GM23248 (cell line): Measurements from ENCODE around the gene MAN2B2. TPM values are rescaled to one million over a fixed set of nuclear protein-coding genes. Genes with fewer than 3 reads are reported as not detected.
A peak's percentile ranks its signal among the peaks of the same experiment; 100 is the strongest.

Experiments used
- DNase-seq: peaks from one replicate; pipeline ENCODE4 v3.0.0-alpha.2; 2015
- H2AFZ ChIP-seq: fragments of 200-600 bp; sonication (generic); 2 replicates; pipeline ENCODE4 v1.6.1; 2016; ENCODE audit warnings: antibody characterized with exemption
- H3F3A ChIP-seq: fragments of 200-600 bp; sonication (generic); 2 replicates; pipeline ENCODE4 v1.6.1; 2016; ENCODE audit warnings: mild to moderate bottlenecking, antibody characterized with exemption, mixed run types; ENCODE audit not compliant: insufficient read depth
- H3K27ac ChIP-seq: fragments of 200-600 bp; sonication (generic); 2 replicates; pipeline ENCODE4 v1.5.1; 2016; ENCODE audit warnings: mild to moderate bottlenecking
- H3K27me3 ChIP-seq: fragments of 200-600 bp; sonication (generic); replicated peaks from 2 replicates; pipeline ENCODE4 v1.6.1; 2016; ENCODE audit warnings: mild to moderate bottlenecking; ENCODE audit not compliant: insufficient read depth
- H3K36me3 ChIP-seq: fragments of 200-600 bp; sonication (generic); 2 replicates; pipeline ENCODE4 v1.6.1; 2016; ENCODE audit warnings: low read depth, mild to moderate bottlenecking
- H3K4me1 ChIP-seq: fragments of 200-600 bp; sonication (generic); 2 replicates; pipeline ENCODE4 v1.6.1; 2016; ENCODE audit warnings: mild to moderate bottlenecking; ENCODE audit not compliant: insufficient read depth
- H3K4me2 ChIP-seq: fragments of 200-600 bp; sonication (generic); one replicate; pipeline ENCODE4 v1.6.1; 2016; ENCODE audit warnings: mild to moderate bottlenecking; ENCODE audit not compliant: unreplicated experiment
- H3K4me3 ChIP-seq: fragments of 200-600 bp; sonication (generic); 2 replicates; pipeline ENCODE4 v1.5.1; 2016; ENCODE audit warnings: mild to moderate bottlenecking
- H3K79me2 ChIP-seq: fragments of 200-600 bp; sonication (generic); 2 replicates; pipeline ENCODE4 v1.6.1; 2016; ENCODE audit warnings: mild to moderate bottlenecking; ENCODE audit not compliant: insufficient read depth
- H3K9ac ChIP-seq: fragments of 200-600 bp; sonication (generic); 2 replicates; pipeline ENCODE4 v1.6.1; 2016; ENCODE audit warnings: mild to moderate bottlenecking
- H3K9me2 ChIP-seq: fragments of 200-600 bp; sonication (generic); 2 replicates; pipeline ENCODE4 v1.6.1; 2016; ENCODE audit warnings: mixed run types, mild to moderate bottlenecking, moderate library complexity; ENCODE audit not compliant: insufficient read depth
- H3K9me3 ChIP-seq: fragments of 200-600 bp; sonication (generic); one replicate; pipeline ENCODE4 v1.6.1; 2017; ENCODE audit warnings: low read depth
- H4K20me1 ChIP-seq: fragments of 200-600 bp; sonication (generic); 2 replicates; pipeline ENCODE4 v1.6.0; 2016; ENCODE audit not compliant: insufficient read depth
- EZH2 ChIP-seq: fragments of 200-600 bp; sonication (generic); IDR thresholded peaks from 2 replicates; pipeline ENCODE4 v1.6.1; 2018; ENCODE audit warnings: antibody characterized with exemption, mild to moderate bottlenecking; ENCODE audit not compliant: insufficient read depth, poor library complexity, severe bottlenecking
- EZH2phosphoT487 ChIP-seq: fragments of 200-600 bp; sonication (generic); IDR thresholded peaks from 2 replicates; pipeline ENCODE4 v1.6.1; 2018; ENCODE audit warnings: antibody characterized with exemption, moderate library complexity, mild to moderate bottlenecking, low read depth; ENCODE audit not compliant: insufficient read depth
- WGBS, 2 experiments: methylation state at CpG; one replicate each; pipeline ENCODE4 v1.1.6; 2015 to 2017; ENCODE audit warnings: low lambda C conversion rate in 2 of 2, low coverage in 1 of 2; ENCODE audit errors: missing lambda C conversion rate in 2 of 2; 5-methylcytosine and 5-hydroxymethylcytosine counted together
- in situ Hi-C: fragments of 300-500 bp; cut with MboI; formaldehyde crosslinking; loops from 2 replicates; pipeline ENCODE4 v1.15.0; 2020
- polyA plus RNA-seq: library from polyadenylated mRNA; unstranded; fragments of >200 nt; fragmentation: Nextera tagmentation; extraction: Ambion mirVana; gene quantifications from 2 replicates; pipeline ENCODE4 v1.2.1, GENCODE V29; 2016
- total RNA-seq: library from RNA; depleted of rRNA; stranded (reverse); fragments of >200 nt; shearing (Covaris generic); gene quantifications from 2 replicates; pipeline ENCODE4 v1.2.3, GENCODE V29; 2014

MAN2B2 gene
- total and polyA plus RNA-seq, 2 experiments from 2014 or later = 28.7 to 40.1 TPM

- no peak overlapping the region for H3K27ac ChIP-seq
- H3K79me2 ChIP-seq = no peaks in the 10 kb centered on the region
- 77 to 91% methylated on average over 2 of the region's 2 CpGs for WGBS, 2 experiments
- TF ChIP-seq EZH2 = no peak
- TF ChIP-seq EZH2phosphoT487 = no peak
- no peak overlapping the region for H3K9ac ChIP-seq
- H3K9me3 ChIP-seq = no peaks in the 10 kb centered on the region
- H3K4me1 ChIP-seq = peaks cover 7% of the 10 kb centered on the region; the same call in 1 of the 2 replicates
- H3F3A ChIP-seq = no peaks in the 10 kb centered on the region
- no peaks in the 10 kb centered on the region for H3K36me3 ChIP-seq
- no peaks in the 10 kb centered on the region for H3K9me2 ChIP-seq
- H2AFZ ChIP-seq = no peak overlapping the region
- no peak overlapping the region for H3K4me3 ChIP-seq
- in situ Hi-C loops = no loop called here
- no peak for DNase-seq
- H3K27me3 ChIP-seq = no peaks in the 10 kb centered on the region
- no peak overlapping the region for H3K4me2 ChIP-seq
- no peaks in the 10 kb centered on the region for H4K20me1 ChIP-seq
Measured at GRCh38 chr4:6659897-6660296, 84.9 kb downstream of the MAN2B2 start.

GRCh38 chr4:6660430-6660829, 85.4 kb downstream of the MAN2B2 start:
- in situ Hi-C loops = no loop called here
- Histone ChIP-seq H3K79me2 (no peaks in the 10 kb centered on the region), H3K9me3 (no peaks in the 10 kb centered on the region), H3F3A (no peaks in the 10 kb centered on the region), H3K4me1 (peaks cover 7% of the 10 kb centered on the region; the same call in 1 of the 2 replicates), H3K9me2 (no peaks in the 10 kb centered on the region), H3K27me3 (no peaks in the 10 kb centered on the region), H3K9ac (no peak overlapping the region), H3K27ac (no peak overlapping the region), H3K4me2 (no peak overlapping the region), H2AFZ (no peak overlapping the region), H3K36me3 (no peaks in the 10 kb centered on the region), H3K4me3 (no peak overlapping the region), H4K20me1 (no peaks in the 10 kb centered on the region)
- TF ChIP-seq EZH2phosphoT487 = no peak
- TF ChIP-seq EZH2 = no peak
- DNase-seq = no peak
- 66 to 85% methylated on average over 2 to 3 of the region's 3 CpGs for WGBS, 2 experiments

GRCh38 chr4:6662591-6662990, 87.6 kb downstream of the MAN2B2 start:
- H3K4me3 ChIP-seq = no peak overlapping the region
- no peaks in the 10 kb centered on the region for H3F3A ChIP-seq
- no peaks in the 10 kb centered on the region for H3K36me3 ChIP-seq
- 49 to 50% methylated on average over 3 of the region's 3 CpGs for WGBS, 2 experiments
- DNase-seq = no peak
- H3K27me3 ChIP-seq = no peaks in the 10 kb centered on the region
- no peaks in the 10 kb centered on the region for H3K79me2 ChIP-seq
- in situ Hi-C loops = no loop called here
- no peak overlapping the region for H3K4me2 ChIP-seq
- H4K20me1 ChIP-seq = no peaks in the 10 kb centered on the region
- H3K27ac ChIP-seq = no peak overlapping the region
- peaks cover 7% of the 10 kb centered on the region; the same call in 1 of the 2 replicates for H3K4me1 ChIP-seq
- TF ChIP-seq EZH2 (no peak), EZH2phosphoT487 (no peak)
- H3K9me2 ChIP-seq = no peaks in the 10 kb centered on the region
- no peaks in the 10 kb centered on the region for H3K9me3 ChIP-seq
- H2AFZ ChIP-seq = no peak overlapping the region
- H3K9ac ChIP-seq = no peak overlapping the region

- Histone ChIP-seq H3K9ac (no peak overlapping the region), H2AFZ (peak overlapping the region; percentile 47), H3K4me1 (peaks cover 7% of the 10 kb centered on the region; the same call in 1 of the 2 replicates), H3K9me3 (no peaks in the 10 kb centered on the region), H3K9me2 (no peaks in the 10 kb centered on the region), H3K27ac (no peak overlapping the region), H3K36me3 (no peaks in the 10 kb centered on the region), H3K4me2 (peak overlapping the region; percentile 43), H3K4me3 (peak overlapping the region; percentile 44), H4K20me1 (no peaks in the 10 kb centered on the region), H3K27me3 (no peaks in the 10 kb centered on the region), H3K79me2 (no peaks in the 10 kb centered on the region), H3F3A (peaks cover 2% of the 10 kb centered on the region; the same call in 1 of the 2 replicates)
- 10 to 11% methylated on average over 50 to 53 of the region's 55 CpGs for WGBS, 2 experiments
- in situ Hi-C loops = no loop called here
- peak; percentile 35 for DNase-seq
- no peak for TF ChIP-seq EZH2phosphoT487
- no peak for TF ChIP-seq EZH2
Measured at GRCh38 chr4:6663596-6664393, 88.8 kb downstream of the MAN2B2 start.
